ENCODE results near the gene TLE3.

TLE3 gene

GRCh38 chr15:70097321-70098152 is at the start of gene TLE3:
TLE3 (minus strand) TSS chr15:70097917; CDS start chr15:70096798, 1,119 bp downstream.
- Histone ChIP-seq H3K9ac (no peak within 1 kb of the TSS; the same call in 1 of the 2 replicates), H3K27me3 (peaks cover 98% of the 10 kb centered on the region), H3K4me2 (peak within 1 kb of the TSS; percentile 99), H3K36me3 (no peaks in the 10 kb centered on the region), H3K4me3 (peak within 1 kb of the TSS; percentile 72), H3K4me1 (peaks cover 67% of the 10 kb centered on the region), H4K20me1 (peaks cover 75% of the 10 kb centered on the region), H3K27ac (no peak within 1 kb of the TSS), H3K9me3 (no peaks in the 10 kb centered on the region)
- no peak for TF ChIP-seq Cebpa-rat (IDR thresholded peaks at IDR 0.05)

GRCh38 chr15:70147178-70147760 is 49.6 kb upstream of the TLE3 start:
- no peak overlapping the region for H3K9ac ChIP-seq
- peaks cover 13% of the 10 kb centered on the region for H3K4me1 ChIP-seq
- H3K4me3 ChIP-seq = no peak overlapping the region
- no peak overlapping the region for H3K27ac ChIP-seq
- no peaks in the 10 kb centered on the region for H4K20me1 ChIP-seq
- no peaks in the 10 kb centered on the region for H3K27me3 ChIP-seq
- no peaks in the 10 kb centered on the region for H3K36me3 ChIP-seq
- TF ChIP-seq Cebpa-rat (IDR thresholded peaks at IDR 0.05) = no peak
- no peak overlapping the region for H3K4me2 ChIP-seq
- H3K9me3 ChIP-seq = no peaks in the 10 kb centered on the region

- Histone ChIP-seq H3K9ac (no peak overlapping the region), H3K27me3 (no peaks in the 10 kb centered on the region), H4K20me1 (no peaks in the 10 kb centered on the region), H3K4me1 (peaks cover 8% of the 10 kb centered on the region), H3K4me3 (no peak overlapping the region), H3K27ac (no peak overlapping the region), H3K4me2 (no peak overlapping the region), H3K36me3 (no peaks in the 10 kb centered on the region), H3K9me3 (no peaks in the 10 kb centered on the region)
- TF ChIP-seq Cebpa-rat (IDR thresholded peaks at IDR 0.05) = no peak
Measured at GRCh38 chr15:70146771-70147170, 49.1 kb upstream of the TLE3 start.

GRCh38 chr15:70146162-70146561 is 48.4 kb upstream of the TLE3 start:
- TF ChIP-seq Cebpa-rat (IDR thresholded peaks at IDR 0.05) = no peak
- Histone ChIP-seq H3K9ac (no peak overlapping the region), H3K9me3 (no peaks in the 10 kb centered on the region), H3K4me1 (peaks cover 7% of the 10 kb centered on the region), H4K20me1 (no peaks in the 10 kb centered on the region), H3K4me3 (no peak overlapping the region), H3K27ac (no peak overlapping the region), H3K36me3 (no peaks in the 10 kb centered on the region), H3K27me3 (no peaks in the 10 kb centered on the region), H3K4me2 (no peak overlapping the region)

- TF ChIP-seq Cebpa-rat (IDR thresholded peaks at IDR 0.05) = no peak
- Histone ChIP-seq H3K27ac (no peak overlapping the region), H3K9me3 (no peaks in the 10 kb centered on the region), H3K27me3 (no peaks in the 10 kb centered on the region), H3K4me3 (no peak overlapping the region), H3K4me2 (no peak overlapping the region), H3K36me3 (no peaks in the 10 kb centered on the region), H4K20me1 (no peaks in the 10 kb centered on the region), H3K4me1 (peaks cover 14% of the 10 kb centered on the region), H3K9ac (no peak overlapping the region)
Measured at GRCh38 chr15:70145261-70145660, 47.5 kb upstream of the TLE3 start.

GRCh38 chr15:70142322-70143191 is 44.8 kb upstream of the TLE3 start:
- Histone ChIP-seq H3K36me3 (no peaks in the 10 kb centered on the region), H3K4me1 (peaks cover 14% of the 10 kb centered on the region), H3K27me3 (no peaks in the 10 kb centered on the region), H3K27ac (no peak overlapping the region), H4K20me1 (no peaks in the 10 kb centered on the region), H3K4me2 (no peak overlapping the region), H3K9ac (no peak overlapping the region), H3K9me3 (no peaks in the 10 kb centered on the region), H3K4me3 (no peak overlapping the region)
- TF ChIP-seq Cebpa-rat (IDR thresholded peaks at IDR 0.05) = no peak

- no peak overlapping the region for H3K4me2 ChIP-seq
- peaks cover 14% of the 10 kb centered on the region for H3K4me1 ChIP-seq
- no peak overlapping the region for H3K4me3 ChIP-seq
- H3K36me3 ChIP-seq = no peaks in the 10 kb centered on the region
- H3K27me3 ChIP-seq = no peaks in the 10 kb centered on the region
- H3K9ac ChIP-seq = no peak overlapping the region
- TF ChIP-seq Cebpa-rat (IDR thresholded peaks at IDR 0.05) = no peak
- no peaks in the 10 kb centered on the region for H3K9me3 ChIP-seq
- no peak overlapping the region for H3K27ac ChIP-seq
- no peaks in the 10 kb centered on the region for H4K20me1 ChIP-seq
Measured at GRCh38 chr15:70142072-70142321, 44.3 kb upstream of the TLE3 start.

- no peak overlapping the region for H3K4me3 ChIP-seq
- H3K4me1 ChIP-seq = peaks cover 14% of the 10 kb centered on the region
- no peaks in the 10 kb centered on the region for H3K27me3 ChIP-seq
- no peaks in the 10 kb centered on the region for H3K9me3 ChIP-seq
- H3K36me3 ChIP-seq = no peaks in the 10 kb centered on the region
- H3K27ac ChIP-seq = no peak overlapping the region
- no peaks in the 10 kb centered on the region for H4K20me1 ChIP-seq
- TF ChIP-seq Cebpa-rat (IDR thresholded peaks at IDR 0.05) = no peak
- H3K9ac ChIP-seq = no peak overlapping the region
- H3K4me2 ChIP-seq = peak overlapping the region; percentile 49
Measured at GRCh38 chr15:70141376-70142071, 43.8 kb upstream of the TLE3 start.

GRCh38 chr15:70140543-70141375 is 43.0 kb upstream of the TLE3 start:
- Histone ChIP-seq H3K4me3 (no peak overlapping the region), H3K27ac (no peak overlapping the region)
- TF ChIP-seq Cebpa-rat (IDR thresholded peaks at IDR 0.05) = no peak

More at GRCh38 chr15:70140543-70141375, 43.0 kb upstream of the TLE3 start:
- H3K9me3 ChIP-seq = no peaks in the 10 kb centered on the region
- no peaks in the 10 kb centered on the region for H3K36me3 ChIP-seq
- peak overlapping the region; percentile 49 for H3K4me2 ChIP-seq
- no peaks in the 10 kb centered on the region for H3K27me3 ChIP-seq
- H4K20me1 ChIP-seq = no peaks in the 10 kb centered on the region
- peaks cover 14% of the 10 kb centered on the region for H3K4me1 ChIP-seq
- H3K9ac ChIP-seq = no peak overlapping the region

Data from BLaER1 (cell line).